ENCODE measurements around the gene SYT12.
A peak's percentile ranks its signal among the peaks of the same experiment; 100 is the strongest.

Gene SYT12

DNA sequence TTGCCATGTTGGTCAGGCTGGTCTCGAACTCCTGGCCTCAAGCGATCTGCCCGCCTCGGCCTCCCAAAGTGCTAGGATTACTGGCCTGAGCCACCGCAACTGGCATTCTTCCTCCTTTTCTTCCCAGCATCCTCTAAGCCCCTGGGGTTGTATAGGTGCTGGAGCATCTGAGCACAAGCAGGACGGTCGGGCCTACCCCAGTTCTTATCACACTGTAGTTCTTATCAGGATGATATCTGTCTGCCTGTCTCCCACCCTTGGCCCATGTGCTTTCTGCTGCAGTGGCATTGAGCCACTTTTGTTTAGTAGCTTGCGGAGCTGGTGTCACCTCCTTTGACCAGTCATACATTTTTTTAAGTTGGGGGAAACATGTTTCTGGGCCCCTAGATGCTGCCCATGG, 35.6 kb downstream of the SYT12 start:
- DNase-seq = no peak

GRCh38 chr11:67059671-67060070, 36.7 kb downstream of the SYT12 start:
- no peak for DNase-seq

DNA sequence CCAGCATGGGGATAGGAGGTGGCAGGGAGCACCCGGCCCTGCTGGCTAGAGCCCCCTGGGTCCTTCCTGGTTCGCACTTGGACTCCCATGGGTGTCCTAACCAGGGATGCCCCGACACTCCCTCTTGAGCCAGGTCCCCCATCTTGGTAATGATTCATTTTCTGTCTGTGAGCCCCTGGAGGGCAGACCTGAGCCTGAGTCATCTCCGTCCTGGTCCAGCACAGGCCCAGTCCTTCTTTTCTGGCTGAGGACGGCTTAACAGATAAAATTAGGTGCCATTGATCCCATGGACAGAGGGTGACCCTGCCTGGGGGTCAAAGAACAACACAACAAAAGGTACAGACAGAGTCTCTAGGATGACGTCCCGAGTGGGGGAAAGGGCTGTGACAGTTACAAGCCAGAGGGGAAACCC, 37.2 kb downstream of the SYT12 start:
- DNase-seq = no peak

- no peak for DNase-seq
Observed at GRCh38 chr11:67062526-67063373, 39.8 kb downstream of the SYT12 start.

- no peak for DNase-seq
Observed at GRCh38 chr11:67066333-67066709, 43.4 kb downstream of the SYT12 start.

DNA sequence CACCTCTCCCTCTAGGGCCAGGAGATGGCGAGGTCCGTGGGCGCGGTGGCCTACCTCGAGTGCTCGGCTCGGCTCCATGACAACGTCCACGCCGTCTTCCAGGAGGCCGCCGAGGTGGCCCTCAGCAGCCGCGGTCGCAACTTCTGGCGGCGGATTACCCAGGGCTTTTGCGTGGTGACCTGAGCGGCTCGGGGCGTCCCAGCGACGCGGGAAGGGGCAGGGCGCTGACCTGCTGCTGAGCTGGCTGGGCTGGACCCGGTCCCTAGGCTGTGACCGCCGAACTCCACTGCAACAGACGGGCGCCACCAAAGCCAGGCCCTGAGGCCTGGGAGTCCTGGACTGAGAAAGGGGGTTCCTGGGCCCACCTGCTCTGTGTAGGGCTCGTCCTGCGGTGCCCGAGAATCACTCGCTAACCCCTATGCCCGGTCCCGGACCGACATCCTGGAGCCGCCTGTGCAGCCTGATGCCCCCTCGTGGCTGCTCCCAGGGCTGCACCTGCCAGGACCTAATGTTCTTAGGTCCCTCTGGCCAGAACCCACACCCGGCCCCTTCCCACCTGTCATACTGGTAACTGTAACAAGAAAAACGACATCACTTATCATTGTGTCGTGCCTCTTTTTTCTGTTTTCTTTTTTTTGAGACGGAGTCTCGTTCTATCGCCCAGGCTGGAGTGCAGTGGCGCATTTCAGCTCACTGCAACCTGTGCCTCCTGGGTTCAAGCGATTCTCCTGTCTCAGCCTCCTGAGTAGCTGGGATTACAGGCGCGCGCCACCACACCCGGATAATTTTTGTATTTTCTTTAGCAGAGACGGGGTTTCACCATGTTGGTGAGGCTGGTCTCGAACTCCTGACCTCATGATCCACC, 48.7 kb downstream of the SYT12 start:
- peak; percentile 78 for DNase-seq

DNA sequence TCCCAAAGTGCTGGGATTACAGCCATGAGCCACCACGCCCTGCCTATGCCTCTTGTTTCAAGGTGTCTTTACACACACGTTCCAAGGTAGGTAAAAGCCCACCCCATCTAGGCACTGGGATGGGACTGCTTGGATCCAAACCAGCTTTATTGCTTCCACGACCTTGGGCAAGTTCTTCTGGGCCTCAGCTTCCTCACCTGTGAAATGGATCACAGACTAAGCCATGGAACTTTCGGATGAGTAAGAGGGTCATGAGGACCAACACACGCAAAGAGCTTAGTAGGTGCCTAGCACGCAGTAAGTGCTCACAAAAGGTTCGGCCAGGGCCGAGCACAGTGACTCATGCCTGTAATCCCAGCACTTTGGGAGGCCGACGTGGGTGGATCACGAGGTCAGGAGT, 49.4 kb downstream of the SYT12 start:
- no peak for DNase-seq

DNA sequence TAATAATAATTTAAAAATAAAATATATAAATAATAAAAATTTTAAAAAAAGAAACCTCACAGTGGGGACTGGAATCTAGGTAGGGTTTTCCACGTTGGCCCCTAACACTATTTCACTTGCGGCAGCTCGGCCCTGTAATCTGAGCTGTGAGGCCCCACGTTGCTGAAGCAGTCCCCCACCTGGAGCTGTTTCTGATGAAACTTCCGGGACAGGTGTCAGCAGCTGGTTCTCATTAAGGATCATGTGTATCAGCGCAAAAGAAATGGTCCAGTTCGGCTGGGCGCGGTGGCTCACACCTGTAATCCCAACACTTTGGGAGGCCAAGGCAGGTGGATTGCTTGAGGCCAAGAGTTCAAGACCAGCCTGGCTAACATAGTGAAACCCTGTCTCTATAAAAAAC, 51.0 kb downstream of the SYT12 start:
- no peak for DNase-seq

GRCh38 chr11:67076202-67076601, 53.3 kb downstream of the SYT12 start:
- no peak for DNase-seq

DNA sequence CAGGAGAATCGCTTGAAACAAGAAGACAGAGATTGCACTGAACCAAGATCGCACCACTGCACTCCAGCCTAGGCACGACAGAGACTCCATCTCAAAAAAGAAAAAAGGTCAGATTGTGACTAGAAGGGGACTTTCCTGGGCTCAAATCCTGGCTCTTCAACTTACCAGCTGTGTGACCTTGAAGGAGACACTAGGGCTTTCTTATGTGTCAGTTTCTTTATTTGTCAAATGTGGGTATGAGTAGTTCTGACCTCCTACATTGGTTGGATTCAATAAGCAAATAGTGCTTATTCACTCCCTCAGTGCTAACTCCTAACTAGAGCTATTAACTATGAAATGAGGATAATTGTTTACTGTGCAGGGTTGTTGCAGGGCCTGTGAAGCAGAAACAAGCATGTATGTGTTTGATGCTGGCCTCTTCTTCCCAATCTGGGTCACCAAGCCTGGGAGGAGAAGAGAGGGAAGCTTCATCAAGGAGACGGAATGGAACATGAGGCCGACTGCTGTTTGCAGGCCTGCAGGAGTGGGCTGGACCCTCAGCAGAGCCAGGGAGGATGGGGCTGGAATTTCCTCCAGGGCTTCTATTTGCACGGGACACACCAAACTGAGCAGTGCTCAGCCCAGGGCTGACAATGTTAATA, 56.3 kb downstream of the SYT12 start:
- DNase-seq = no peak

DNA sequence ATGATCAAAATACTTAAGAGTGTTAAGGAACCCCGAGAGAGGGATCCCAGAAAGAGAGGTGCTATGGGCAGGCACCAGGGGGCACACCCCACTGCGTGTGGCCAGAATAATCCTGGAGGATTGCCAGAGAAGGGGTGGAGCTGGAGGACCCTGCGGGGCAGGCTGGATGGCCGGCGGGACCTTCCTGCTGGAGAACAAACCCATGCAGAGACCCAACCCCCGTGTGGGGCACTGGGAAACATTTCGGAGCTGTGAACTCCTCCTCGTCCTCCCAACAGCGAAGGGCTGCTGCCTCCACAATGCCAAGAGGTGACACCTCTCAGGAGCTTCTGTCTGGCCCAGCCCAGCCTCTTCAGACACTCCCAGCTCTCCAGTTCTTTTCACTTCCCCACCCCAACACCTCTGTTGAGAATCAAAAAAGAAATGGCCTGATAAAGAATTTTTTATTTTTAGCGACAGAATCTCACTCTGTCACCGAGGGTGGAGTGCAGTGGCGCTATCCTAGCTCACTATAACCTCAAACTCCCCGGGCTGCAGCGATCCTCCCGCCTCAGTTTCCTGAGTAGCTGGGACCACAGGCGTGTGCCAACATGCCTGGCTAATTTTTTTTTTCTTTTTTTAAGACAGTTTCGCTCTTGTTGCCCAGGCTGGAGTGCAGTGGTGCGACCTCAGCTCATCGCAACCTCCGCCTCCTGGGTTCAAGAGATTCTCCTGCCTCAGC, 59.3 kb downstream of the SYT12 start:
- DNase-seq = peak; percentile 25

DNA sequence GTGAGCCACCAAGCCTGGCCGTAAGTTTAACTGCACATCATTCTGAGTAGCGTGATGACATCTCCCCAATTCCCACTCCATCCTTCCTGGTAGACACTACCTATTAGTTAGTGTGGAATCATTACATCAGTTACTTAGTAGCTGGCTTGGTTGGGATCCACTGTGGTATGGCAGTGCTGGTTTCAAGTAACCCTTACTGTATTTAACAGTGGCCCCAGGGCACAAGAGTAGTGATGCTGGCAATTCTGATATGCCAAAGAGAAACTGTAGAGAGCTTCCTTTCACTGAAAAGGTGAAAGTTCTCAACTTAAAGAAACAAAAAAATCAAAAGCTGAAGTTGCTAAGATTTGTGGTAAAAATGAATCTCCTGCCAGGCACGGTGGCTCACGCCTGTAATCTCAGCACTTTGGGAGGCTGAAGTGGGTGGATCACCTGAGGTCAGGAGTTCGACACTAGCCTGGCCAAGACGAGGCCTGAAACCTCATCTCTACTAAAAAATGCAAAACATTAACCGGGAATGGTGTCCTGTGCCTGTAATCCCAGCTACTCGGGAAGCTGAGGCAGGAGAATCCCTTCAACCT, 60.9 kb downstream of the SYT12 start:
- DNase-seq = no peak

GRCh38 chr11:67085617-67086016, 62.7 kb downstream of the SYT12 start:
- no peak for DNase-seq

DNA sequence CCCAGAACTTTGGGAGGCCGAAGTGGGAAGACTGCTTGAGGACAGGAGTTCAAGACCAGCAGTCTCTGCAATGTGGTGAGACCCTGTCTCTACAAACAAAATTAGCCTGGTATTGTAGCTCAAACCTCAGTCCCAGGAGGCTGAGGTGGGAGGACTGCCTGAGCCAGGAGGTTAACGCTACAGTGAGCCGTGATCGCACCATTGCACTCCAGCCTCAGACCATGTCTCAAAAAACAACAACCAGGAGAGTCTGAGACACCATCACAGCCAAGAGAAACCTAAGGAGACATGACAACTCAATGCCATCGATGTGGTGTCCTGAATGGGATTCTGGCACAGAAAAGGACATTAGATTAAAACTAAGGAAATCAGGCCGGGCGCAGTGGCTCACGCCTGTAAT, 67.8 kb downstream of the SYT12 start:
- DNase-seq = no peak

- no peak for DNase-seq
Observed at GRCh38 chr11:67095214-67095507, 72.2 kb downstream of the SYT12 start.

- DNase-seq = no peak
Observed at GRCh38 chr11:67098799-67099429, 76.0 kb downstream of the SYT12 start.

DNA sequence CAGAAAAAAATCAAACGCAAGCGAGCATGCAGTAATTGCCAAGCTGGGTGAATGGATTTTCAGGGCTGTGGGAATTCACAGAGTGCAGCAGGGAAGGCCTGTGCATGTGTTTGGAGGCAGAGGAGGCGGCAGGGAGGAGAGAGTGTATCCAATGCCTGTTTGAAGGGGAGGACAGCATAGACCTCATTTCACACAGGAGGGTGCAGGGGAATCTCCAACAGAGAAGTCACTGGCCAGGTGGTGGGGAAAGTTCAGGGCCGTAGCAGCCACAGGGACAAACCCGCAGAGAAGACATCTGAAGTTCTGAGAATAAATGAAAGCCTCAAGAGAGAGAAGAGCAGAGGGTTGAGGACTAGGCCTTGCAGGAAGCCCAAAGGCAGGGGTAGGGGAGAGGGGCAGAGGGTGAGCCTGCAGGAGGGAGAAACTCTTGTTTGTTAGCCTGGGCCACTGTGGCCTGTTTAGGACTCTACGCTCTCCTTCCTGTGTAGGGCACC, 76.9 kb downstream of the SYT12 start:
- no peak for DNase-seq
